Retinal pigment epithelial cell (primary cell): Measurements from ENCODE around the gene POU2F2.

Experiments used
- DNase-seq: peaks from one replicate; pipeline ENCODE4 v3.0.0-alpha.2; 2010; ENCODE audit warnings: low read depth
- H3K4me3 ChIP-seq: 2 replicates; pipeline ENCODE4 v1.5.1; 2011; ENCODE audit warnings: mild to moderate bottlenecking, low read length, control low read depth, moderate library complexity
- CTCF ChIP-seq: conservative IDR thresholded peaks from 2 replicates; pipeline ENCODE4 v1.5.1; 2011; ENCODE audit warnings: low read depth, low read length, control low read depth, inconsistent platforms

Gene POU2F2

GRCh38 chr19:42174958-42175734, 42.9 kb upstream of the POU2F2 start:
- no peak for DNase-seq
- no peak for TF ChIP-seq CTCF
- H3K4me3 ChIP-seq, result no peak overlapping the region

GRCh38 chr19:42174188-42174587, 41.9 kb upstream of the POU2F2 start:
- no peak for TF ChIP-seq CTCF

GRCh38 chr19:42173695-42174094, 41.4 kb upstream of the POU2F2 start:
- DNase-seq, result no peak
- TF ChIP-seq CTCF, result no peak
- H3K4me3 ChIP-seq, result no peak overlapping the region

More at GRCh38 chr19:42174188-42174587, 41.9 kb upstream of the POU2F2 start:
- no peak for DNase-seq
- no peak overlapping the region for H3K4me3 ChIP-seq

GRCh38 chr19:42172261-42172660, 40.0 kb upstream of the POU2F2 start:
- TF ChIP-seq CTCF, result no peak
- no peak for DNase-seq
- no peak overlapping the region for H3K4me3 ChIP-seq

GRCh38 chr19:42170715-42171114, 38.5 kb upstream of the POU2F2 start:
- H3K4me3 ChIP-seq, result no peak overlapping the region
- no peak for DNase-seq
- TF ChIP-seq CTCF, result no peak

GRCh38 chr19:42169486-42170413, 37.5 kb upstream of the POU2F2 start:
- TF ChIP-seq CTCF, result no peak
- DNase-seq, result no peak
- no peak overlapping the region for H3K4me3 ChIP-seq
